ENCODE measurements around the gene ZSCAN30. TPM values are rescaled to one million over a fixed set of nuclear protein-coding genes. Genes with fewer than 3 reads are reported as not detected.

The ZSCAN30 gene
- total and polyA plus RNA-seq, 2 of the 13 experiments (the other 11 are each of a cell fraction or from before 2014, with no cell fraction given): 7.4 to 7.7 TPM

GRCh38 chr18:35290094-35290735, at the start of gene ZSCAN30 (continued):
- TF ChIP-seq ZHX2 (IDR thresholded peaks at IDR 0.05; ENCODE audit: low read depth) (peak; percentile 85), ZHX2 (CRISPR knock-in tag; IDR thresholded peaks at IDR 0.05; ENCODE audit: borderline replicate concordance) (no peak), NR1H2 (CRISPR knock-in tag; IDR thresholded peaks at IDR 0.05; ENCODE audit: borderline replicate concordance, low read depth) (peak; percentile 43; the same call in 1 of the 2 replicates), KDM1A (CRISPR knock-in tag; IDR thresholded peaks at IDR 0.05) (no peak), KAT2B (IDR thresholded peaks at IDR 0.05; ENCODE audit: borderline replicate concordance, low read depth, low read length) (no peak), HIVEP1 (CRISPR knock-in tag; IDR thresholded peaks at IDR 0.05) (peak; percentile 96), CCAR2 (optimal IDR thresholded peaks at IDR 0.05; ENCODE audit: low read depth, low read length) (no peak), ZNF503 (CRISPR knock-in tag; IDR thresholded peaks at IDR 0.05) (no peak), PPARG (CRISPR knock-in tag; conservative IDR thresholded peaks at IDR 0.05) (0 out of 2 replicates have a peak, but pooled peaks have one; percentile 9), ZSCAN5A (CRISPR knock-in tag; IDR thresholded peaks at IDR 0.05; ENCODE audit: borderline replicate concordance) (no peak; the same call in 1 of the 2 replicates), MYC (CRISPR knock-in tag; IDR thresholded peaks at IDR 0.05; ENCODE audit: borderline replicate concordance) (peak; percentile 79), MXD1 (CRISPR knock-in tag; IDR thresholded peaks at IDR 0.05) (peak; percentile 96), MATR3 (CRISPR knock-in tag; IDR thresholded peaks at IDR 0.05) (no peak), ZNF354B (CRISPR knock-in tag; IDR thresholded peaks at IDR 0.05) (no peak), EEA1 (CRISPR knock-in tag; IDR thresholded peaks at IDR 0.05; ENCODE audit: borderline replicate concordance) (peak; percentile 88; the same call in 1 of the 2 replicates), PTBP1 (IDR thresholded peaks at IDR 0.05; ENCODE audit: low read depth, low read length, poor library complexity, severe bottlenecking) (peak; percentile 81), ZBTB7A (CRISPR knock-in tag; IDR thresholded peaks at IDR 0.05) (peak; percentile 69; the same call in 1 of the 2 replicates), KLF13 (CRISPR knock-in tag; IDR thresholded peaks at IDR 0.05) (no peak), MYPOP (CRISPR knock-in tag; IDR thresholded peaks at IDR 0.05) (0 out of 2 replicates have a peak, but pooled peaks have one; percentile 14)

All from HepG2 (cell line).